GM12892 (cell line): Measurements from ENCODE around the gene LCN15.
"Not testable (repeated sequence)": the region's sequence is repeated elsewhere in the genome, so short reads cannot be mapped to it uniquely, and the experiment has no call there.

Source experiments
- DNase-seq: peaks from one replicate; pipeline ENCODE4 v3.0.0; 2011; ENCODE audit not compliant: insufficient read length
- FAIRE-seq: peaks from 2 replicates; lab custom pipeline; 2011; peaks lifted over from hg19 to GRCh38; lab: Jason Lieb, UNC
- POLR2A ChIP-seq: IDR thresholded peaks from 2 replicates; pipeline ENCODE4 v1.6.1; 2011; ENCODE audit warnings: low read depth, low read length, control low read depth
- POLR2AphosphoS5 ChIP-seq: IDR thresholded peaks from 2 replicates; pipeline ENCODE4 v1.6.1; 2011; ENCODE audit warnings: low read depth, low read length, control low read depth
- TAF1 ChIP-seq: IDR thresholded peaks from 2 replicates; pipeline ENCODE4 v1.6.1; 2011; ENCODE audit warnings: low read depth, mild to moderate bottlenecking, control low read depth, low read length, borderline replicate concordance

LCN15 gene

GRCh38 chr9:136718345-136719194, 45.7 kb downstream of the LCN15 start:
- FAIRE-seq: no peak
- DNase-seq: no peak
- TF ChIP-seq TAF1 (no peak), POLR2A (no peak), POLR2AphosphoS5 (no peak)

GRCh38 chr9:136717399-136717798, 46.9 kb downstream of the LCN15 start:
- FAIRE-seq (no peak), DNase-seq (no peak)
- no peak for TF ChIP-seq TAF1
- TF ChIP-seq POLR2AphosphoS5: no peak
- no peak for TF ChIP-seq POLR2A

GRCh38 chr9:136714893-136715274, 49.4 kb downstream of the LCN15 start:
- FAIRE-seq: no peak
- TF ChIP-seq TAF1 (no peak), POLR2AphosphoS5 (no peak), POLR2A (no peak)
- no peak for DNase-seq

- TF ChIP-seq POLR2AphosphoS5 (no peak), TAF1 (no peak), POLR2A (no peak)
- DNase-seq (no peak), FAIRE-seq (no peak)
Observed at GRCh38 chr9:136714096-136714892, 50.0 kb downstream of the LCN15 start.

GRCh38 chr9:136713550-136713949, 50.8 kb downstream of the LCN15 start:
- no peak for TF ChIP-seq POLR2A
- TF ChIP-seq POLR2AphosphoS5: no peak
- TF ChIP-seq TAF1: no peak
- DNase-seq (no peak), FAIRE-seq (no peak)

- no peak for FAIRE-seq
- TF ChIP-seq POLR2AphosphoS5 (no peak), POLR2A (no peak), TAF1 (no peak)
- DNase-seq: no peak
Observed at GRCh38 chr9:136712690-136713544, 51.4 kb downstream of the LCN15 start.

GRCh38 chr9:136711751-136712689, 52.3 kb downstream of the LCN15 start, which contains the start of gene DIPK1B:
Gene DIPK1B, plus strand, starts transcription at chr9:136712572. Its CDS starts 94 bp downstream, at chr9:136712666.
- DNase-seq (no peak), FAIRE-seq (no peak)
- TF ChIP-seq TAF1 (no peak), POLR2A (no peak), POLR2AphosphoS5 (no peak)

GRCh38 chr9:136711219-136711648, 53.1 kb downstream of the LCN15 start:
- FAIRE-seq, DNase-seq: not testable (repeated sequence)

GRCh38 chr9:136710543-136710942, 53.8 kb downstream of the LCN15 start:
- DNase-seq (no peak), FAIRE-seq (no peak)
- TF ChIP-seq TAF1 (no peak), POLR2A (no peak), POLR2AphosphoS5 (no peak)
